Embryonic facial prominence (tissue), 1 donor: ENCODE measurements around the gene PRR5L.
A peak's percentile ranks its signal among the peaks of the same experiment; 100 is the strongest.

Experiments used
- DNase-seq: peaks from one replicate; pipeline ENCODE4 v3.0.0-alpha.2; 2016; ENCODE audit errors: extremely low spot score

The PRR5L gene, protein sequence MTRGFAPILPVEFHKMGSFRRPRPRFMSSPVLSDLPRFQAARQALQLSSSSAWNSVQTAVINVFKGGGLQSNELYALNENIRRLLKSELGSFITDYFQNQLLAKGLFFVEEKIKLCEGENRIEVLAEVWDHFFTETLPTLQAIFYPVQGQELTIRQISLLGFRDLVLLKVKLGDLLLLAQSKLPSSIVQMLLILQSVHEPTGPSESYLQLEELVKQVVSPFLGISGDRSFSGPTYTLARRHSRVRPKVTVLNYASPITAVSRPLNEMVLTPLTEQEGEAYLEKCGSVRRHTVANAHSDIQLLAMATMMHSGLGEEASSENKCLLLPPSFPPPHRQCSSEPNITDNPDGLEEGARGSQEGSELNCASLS

DNA sequence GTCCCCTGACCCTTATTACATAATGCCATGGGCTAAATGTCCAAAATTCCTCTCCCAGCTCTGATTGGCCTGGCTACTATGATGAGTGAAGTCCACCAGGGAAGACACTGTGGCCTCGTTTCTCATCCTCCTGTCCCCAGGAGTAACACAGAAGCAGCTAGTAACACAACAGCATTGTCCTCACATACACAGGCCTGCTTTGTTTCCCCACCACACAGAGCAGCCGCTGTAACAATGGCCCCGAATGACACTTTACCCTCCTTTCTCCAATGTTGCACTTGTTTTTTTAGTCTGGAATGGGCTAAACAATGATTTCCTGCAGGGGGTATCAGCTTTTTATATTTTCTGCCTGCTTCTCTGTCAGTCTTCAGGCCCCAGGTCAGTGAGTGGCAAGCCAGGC lies at the start of gene PRR5L:
Gene PRR5L, plus strand, starts transcription at position 363 of the 400 bp plus-strand sequence. CDS start 104,834 bp downstream, outside the sequence.
- no peak for DNase-seq

- no peak for DNase-seq
Observed at GRCh38 chr11:36247493-36247892, 48.6 kb upstream of the PRR5L start.

DNA sequence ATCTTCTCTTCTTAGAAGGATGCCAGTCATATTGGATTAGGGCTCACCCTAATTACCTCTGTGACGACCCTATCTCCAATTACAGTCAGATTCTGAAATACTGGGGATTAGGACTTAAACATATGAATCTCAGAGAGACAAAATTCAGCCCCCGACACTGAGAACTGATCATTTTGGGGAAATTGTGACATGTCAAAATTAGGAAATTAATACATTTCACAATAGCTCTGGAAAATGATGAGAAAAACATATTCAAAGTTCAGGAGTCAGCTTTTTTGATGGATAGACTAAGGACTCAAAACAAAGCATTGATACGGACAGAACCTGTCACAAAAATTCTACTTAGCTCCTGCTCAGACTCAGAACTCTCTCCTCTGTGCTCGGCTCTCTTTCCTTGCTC lies 47.7 kb upstream of the PRR5L start:
- DNase-seq = no peak

- no peak for DNase-seq
Observed at GRCh38 chr11:36249246-36249645, 46.8 kb upstream of the PRR5L start.

DNA sequence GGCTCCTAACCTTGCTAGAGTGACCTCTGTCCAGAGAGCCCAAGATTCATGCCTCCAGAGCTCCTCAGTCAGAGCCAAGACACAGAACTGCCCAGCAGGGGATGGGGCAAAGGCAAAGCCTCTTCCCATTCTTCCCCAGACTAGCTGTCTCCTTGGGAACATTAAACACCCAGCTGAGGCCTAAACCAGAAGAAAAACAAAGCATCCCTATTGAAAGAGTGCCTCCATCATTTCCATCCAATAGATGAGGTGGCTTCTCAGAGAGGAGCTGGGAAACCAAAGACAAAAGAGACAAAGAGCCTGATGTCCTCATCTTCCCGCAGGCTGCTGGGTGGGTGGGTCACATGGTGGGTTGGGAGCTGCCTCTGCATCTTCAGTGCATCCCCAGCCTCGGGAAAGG lies 44.3 kb upstream of the PRR5L start:
- DNase-seq = no peak

- peak; percentile 13 for DNase-seq
Observed at GRCh38 chr11:36253238-36253637, 42.9 kb upstream of the PRR5L start.

GRCh38 chr11:36254713-36255112 lies 41.4 kb upstream of the PRR5L start:
- DNase-seq = no peak

GRCh38 chr11:36257351-36257750 lies 38.7 kb upstream of the PRR5L start:
- DNase-seq = no peak

GRCh38 chr11:36258730-36259360 lies 37.2 kb upstream of the PRR5L start:
- peak; percentile 9 for DNase-seq

DNA sequence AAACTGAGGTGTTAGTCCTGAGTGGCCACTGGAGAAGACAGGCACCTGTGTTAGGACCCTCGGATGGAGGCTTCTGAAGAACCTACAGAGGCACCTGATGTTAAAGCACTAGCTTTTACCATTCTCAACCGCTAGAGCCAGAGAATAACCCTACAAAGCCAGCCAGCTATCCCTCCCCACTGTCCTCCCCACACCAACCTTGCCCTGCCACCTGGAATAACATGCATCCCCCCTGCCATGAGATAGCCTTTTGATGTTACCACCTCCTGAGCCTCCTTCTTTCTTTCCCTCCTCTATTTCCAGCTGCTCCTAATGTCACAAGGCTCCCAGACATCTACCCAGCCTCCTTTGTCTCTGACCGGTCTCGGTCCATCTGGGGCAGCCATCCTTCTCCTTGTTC lies 35.0 kb upstream of the PRR5L start:
- no peak for DNase-seq

GRCh38 chr11:36264011-36264972 lies 31.8 kb upstream of the PRR5L start:
- DNase-seq = no peak

DNA sequence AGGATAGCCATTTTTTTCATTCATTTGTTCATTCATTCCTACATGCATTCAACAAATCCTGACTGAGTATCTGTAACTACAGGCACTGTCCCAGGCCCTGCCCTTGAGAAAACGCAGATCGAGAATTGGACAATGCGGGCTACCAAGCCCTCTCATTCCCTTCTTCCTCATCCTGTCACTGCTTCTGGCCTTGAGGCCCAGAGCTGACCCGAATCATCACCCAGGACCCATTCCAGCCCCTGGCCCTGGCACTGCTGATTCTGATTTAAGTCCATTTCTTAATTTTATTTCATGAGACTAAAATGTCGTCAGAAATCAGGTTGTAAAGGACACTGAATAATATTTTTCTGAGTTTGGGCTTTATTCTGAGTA lies 31.1 kb upstream of the PRR5L start:
- DNase-seq = no peak

DNA sequence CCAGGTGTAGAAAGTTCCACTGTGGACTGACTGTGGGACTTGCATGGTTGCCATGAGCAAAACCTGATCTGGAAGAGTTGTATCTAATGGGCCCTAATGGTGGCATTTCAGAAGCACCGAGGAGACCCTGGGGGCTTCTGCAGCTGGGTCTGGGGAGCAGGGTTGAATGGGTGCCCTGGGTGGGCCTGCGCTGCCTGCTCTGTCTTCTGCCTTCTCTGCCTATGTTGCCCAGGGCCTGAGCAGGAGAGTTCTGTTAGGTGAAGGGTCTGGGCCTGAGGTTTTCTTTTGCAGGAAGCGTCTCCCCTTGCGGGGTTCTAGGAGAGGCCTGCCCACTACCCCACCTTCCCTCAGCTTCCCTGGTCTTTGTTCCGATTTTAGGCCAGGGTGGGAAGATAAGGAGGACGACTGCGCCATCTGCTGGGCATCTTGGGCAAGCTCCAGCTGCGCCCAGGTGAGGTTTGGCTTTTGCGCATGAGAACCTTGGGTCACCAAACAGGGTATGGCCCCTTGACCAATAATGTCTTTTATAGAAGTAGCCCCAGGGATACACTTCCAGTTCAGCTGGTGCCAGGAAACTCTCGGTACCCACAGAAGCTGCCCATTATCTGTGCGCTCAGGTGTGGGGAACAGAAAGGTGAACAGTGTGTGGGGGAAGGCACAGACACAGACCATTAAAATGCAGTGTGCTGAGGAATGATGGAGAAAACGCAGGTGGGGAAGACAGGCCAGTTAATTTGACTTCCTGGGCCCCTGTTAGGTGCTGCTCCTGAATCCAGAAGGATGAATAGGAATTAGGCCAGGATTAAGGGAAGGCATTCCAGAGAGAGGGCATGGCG lies 30.1 kb upstream of the PRR5L start:
- DNase-seq = no peak

- DNase-seq = no peak
Observed at GRCh38 chr11:36266767-36267166, 29.3 kb upstream of the PRR5L start.

- DNase-seq = no peak
Observed at GRCh38 chr11:36268337-36268985, 27.6 kb upstream of the PRR5L start.

GRCh38 chr11:36270701-36271100 lies 25.4 kb upstream of the PRR5L start:
- DNase-seq = no peak

GRCh38 chr11:36271794-36272407 lies 24.2 kb upstream of the PRR5L start:
- DNase-seq = no peak

GRCh38 chr11:36273110-36273509 lies 23.0 kb upstream of the PRR5L start:
- no peak for DNase-seq

DNA sequence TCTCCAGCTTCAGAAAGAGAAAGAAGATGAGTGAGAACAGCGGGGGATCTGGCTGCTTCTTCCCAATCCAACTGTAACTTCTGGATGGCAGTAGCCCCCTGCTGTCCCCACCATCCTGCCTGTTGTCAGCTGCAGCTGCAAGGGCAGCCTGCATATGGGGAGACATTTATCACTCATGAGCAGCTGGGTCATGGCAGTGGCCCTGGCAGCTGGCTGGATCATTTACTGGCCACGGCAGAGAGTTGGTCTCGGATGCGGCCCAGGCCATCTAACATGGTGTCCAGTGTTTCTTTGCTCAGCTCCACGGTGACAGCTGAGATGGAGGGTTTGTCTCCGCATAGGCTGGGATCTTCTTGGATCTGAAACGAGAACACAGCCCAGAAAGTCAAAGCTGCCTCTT lies 21.7 kb upstream of the PRR5L start:
- no peak for DNase-seq

GRCh38 chr11:36278531-36279282 lies 17.4 kb upstream of the PRR5L start:
- DNase-seq = no peak
